NCI-H748 (cell line): ENCODE measurements around the gene C1QBP.
"Not testable (repeated sequence)": the region's sequence is repeated elsewhere in the genome, so short reads cannot be mapped to it uniquely, and the experiment has no call there.

Experiments used
- DNase-seq: peaks from one replicate; lab custom pipeline; 2025; ENCODE audit not compliant: unreplicated experiment; lab: John Stamatoyannopoulos, UW

Gene C1QBP

DNA sequence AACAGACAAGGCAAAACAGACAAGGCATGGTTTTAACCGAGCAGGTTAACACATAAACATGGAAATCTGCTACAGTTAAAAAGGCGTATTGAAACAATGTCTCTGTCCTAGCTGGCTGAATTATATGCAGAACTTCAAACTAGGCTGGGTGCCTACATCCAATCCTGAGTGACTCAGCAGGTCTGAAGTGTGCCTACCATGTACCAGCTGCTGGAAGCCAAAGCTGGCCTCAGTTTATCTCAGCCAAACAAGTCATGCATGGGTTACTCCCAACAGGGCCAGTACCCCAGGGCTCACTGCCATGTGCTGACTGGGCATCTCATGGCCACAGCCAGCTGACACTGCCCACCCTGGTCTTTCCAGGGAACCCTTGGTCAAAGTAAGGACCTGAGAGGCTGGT lies 4.0 kb downstream of the C1QBP start:
- DNase-seq = no peak

DNA sequence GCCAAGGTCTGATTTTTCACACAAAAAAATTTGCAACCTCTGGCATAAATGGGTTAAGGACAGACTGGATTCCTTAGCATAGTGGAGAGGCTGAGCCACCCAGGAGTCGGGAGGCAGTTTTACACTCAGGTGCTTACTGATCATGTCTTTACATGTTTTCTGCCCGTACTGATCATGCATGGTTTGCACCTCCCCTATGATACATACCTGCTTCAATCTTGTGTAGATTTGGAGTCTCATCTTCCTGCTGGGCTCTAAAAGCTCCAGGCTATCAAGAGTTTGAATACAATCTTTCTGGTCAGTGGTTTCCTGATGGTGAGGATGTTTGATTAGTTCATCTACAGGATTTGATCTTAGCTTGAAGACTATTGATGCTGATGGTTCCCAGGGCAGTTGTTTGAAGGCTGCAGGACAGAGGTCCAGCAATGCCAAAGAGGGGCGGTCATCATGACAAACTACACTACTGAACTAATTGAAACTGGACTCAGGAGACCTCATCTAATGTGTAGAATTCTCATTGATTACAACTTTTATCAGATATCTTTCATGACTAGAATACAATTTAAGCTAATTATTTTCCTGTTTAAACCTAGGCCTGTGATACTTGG lies 6.9 kb downstream of the C1QBP start:
- no peak for DNase-seq

DNA sequence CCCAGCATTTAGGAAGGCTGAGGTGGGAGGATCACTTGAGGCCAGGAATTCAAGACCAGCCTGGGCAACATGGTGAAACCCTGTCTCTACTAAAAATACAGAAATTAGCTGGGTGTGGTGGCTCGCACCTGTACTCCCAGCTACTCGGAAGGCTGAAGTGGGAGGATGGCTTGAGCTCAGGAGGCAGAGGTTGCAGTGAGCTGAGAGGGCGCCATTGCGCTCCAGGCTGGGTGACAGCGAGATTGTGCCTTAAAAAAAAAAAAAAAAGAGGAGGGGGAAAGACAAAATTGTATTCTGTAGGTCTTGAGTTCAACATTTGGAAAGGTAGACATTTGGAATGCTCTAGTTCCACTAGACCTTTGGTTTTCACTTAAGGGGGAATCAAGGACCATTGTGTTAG lies 7.7 kb downstream of the C1QBP start:
- DNase-seq = not testable (repeated sequence)

DNA sequence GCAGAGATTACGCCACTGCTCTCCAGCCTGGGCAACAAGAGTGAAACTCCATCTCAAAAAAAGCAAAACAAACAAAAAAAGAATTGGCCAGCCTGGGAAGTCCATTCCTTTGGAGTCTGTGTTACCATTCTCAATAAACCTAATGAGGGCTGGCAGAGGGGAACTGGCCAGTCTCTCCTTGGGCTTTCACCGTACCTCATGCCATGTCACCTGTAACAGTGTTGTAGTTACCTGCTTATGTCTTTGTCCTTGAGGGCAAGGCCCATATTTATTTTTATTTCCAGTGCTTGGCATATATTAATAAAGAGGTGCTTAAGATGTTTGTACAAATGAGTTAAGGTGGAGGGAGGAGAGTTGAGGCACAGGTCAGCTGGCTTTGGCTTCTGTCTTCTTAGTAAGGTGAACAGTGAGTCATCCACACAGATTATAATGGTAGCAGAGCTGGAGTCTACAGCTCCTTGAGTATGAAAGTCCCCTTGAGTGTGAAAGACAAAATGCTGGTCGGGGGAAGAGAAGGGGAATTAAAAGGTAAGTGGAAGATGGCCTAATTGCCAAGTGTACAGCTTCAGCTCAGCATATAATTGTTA lies 8.4 kb downstream of the C1QBP start:
- DNase-seq = no peak

DNA sequence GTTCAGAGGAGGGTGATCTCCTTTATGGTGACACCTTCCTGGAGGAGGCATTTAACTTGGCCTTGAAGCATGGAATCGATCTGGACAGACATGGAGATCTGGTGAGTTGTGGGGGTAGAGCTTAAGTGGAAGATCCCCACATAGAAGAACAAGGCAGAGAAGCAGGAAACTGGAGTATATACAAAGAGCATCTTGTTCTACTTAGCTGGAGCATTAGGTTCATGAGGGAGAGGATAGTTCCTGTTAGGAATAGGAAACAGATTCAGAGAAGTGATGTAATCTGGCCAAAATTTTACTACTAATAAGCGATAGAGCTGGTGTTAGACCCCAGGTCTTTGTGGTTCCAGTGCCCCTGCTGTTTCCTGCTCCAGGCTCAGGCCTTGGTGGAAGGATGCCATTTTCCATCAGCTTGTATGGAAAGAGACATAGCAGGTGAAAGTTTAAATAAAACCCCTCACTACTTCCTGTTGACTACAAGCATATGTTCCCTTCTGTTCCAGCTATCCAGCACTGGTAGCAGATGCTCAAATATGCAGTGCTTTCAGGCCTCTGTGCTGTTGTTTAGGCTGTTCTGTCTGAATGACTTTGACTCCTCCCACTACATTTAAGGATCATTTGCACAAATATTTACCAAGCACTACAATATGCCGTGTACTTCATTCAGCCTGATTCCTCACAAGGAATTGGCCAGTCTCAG lies 9.6 kb downstream of the C1QBP start:
- peak; percentile 56 for DNase-seq

DNA sequence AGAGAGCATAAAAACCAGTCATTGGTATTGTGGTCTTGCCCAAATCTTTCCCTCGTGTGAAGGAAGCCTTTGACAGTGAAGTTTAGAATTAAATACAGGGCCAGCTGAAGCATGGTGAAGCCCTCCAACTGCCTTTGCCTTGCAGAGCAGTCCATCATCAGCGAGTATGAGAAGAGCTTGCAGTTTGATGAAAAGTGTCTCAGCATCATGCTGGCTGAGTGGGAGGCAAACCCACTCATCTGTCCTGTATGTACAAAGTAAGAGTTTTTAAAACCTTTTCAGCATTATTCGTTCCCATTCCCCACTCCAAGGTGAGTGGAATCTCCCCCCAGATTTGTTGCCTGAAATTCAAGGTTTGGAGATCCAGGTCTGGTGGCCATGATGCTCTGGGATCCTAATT lies 13.1 kb downstream of the C1QBP start:
- no peak for DNase-seq

DNA sequence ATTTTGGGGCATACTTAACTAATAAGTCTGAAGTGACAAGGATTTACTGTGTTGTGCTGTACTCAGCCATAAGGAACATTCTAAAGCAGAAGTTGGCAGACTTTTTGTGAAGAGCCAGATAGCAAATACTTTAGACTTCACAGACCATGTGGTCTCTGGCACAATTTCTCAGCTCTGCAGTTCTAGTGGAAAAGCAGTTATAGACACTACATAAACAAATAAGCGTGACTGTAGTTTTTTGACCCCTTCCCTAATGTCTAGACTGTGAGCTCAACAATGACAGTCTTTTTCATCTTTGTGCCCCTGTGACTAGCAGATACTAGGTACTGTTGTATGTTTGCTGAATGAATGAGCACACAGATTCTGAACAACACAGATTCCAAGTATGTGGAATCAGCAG lies 14.0 kb downstream of the C1QBP start:
- no peak for DNase-seq

DNA sequence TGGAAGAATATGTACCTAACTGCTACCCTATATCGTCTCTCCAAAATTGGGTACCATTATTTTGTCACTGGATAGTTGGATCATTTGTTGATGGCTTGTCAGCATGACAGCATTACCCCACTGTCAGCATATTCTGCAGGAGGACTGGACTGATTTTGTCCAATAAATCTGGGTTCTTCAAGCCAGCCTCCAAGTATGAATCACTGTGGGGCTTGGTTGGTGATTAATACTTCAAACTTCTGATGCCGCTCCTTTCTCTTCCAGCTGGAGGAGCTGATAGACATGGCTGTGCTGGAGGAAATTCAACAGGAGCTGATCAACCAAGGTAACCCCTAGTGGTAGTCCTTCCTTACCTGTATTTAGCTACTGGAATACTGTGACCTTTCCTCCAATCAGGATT lies 16.4 kb downstream of the C1QBP start:
- no peak for DNase-seq

DNA sequence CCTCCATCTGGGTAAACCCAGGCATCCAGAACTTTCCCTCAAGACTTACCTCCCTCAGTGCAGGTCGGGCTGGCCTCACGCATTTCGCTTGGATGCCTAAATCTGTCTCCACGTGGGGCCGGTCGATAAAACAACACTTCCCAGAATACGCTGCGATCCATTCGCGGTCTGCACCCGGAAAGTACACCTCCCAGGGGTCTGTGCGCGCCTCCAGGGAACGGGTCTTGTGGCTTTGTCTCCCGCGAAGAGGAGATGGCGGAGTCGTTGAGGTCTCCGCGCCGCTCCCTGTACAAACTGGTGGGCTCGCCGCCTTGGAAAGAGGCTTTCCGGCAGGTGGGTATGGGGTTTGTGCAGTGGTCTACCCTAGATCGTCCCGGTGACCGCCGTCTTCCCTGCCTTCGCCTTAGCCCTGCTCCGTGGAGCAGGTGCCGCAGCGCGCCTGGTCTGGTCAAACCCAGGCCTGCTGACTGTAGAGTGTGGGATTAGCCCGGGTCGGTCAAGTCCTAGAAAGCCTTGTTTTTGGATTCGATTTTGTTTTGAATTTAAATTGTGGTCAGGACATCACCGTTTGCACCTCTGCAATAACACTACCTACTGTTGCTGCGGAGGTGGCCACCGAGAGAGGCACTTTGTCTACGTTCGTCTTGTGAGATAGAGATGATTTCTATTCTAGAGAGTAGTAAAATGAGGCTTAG lies 18.8 kb downstream of the C1QBP start, which contains the start of gene RPAIN:
Gene RPAIN, plus strand, starts transcription at position 224 of the 695 bp plus-strand sequence. Its CDS starts 29 bp downstream, at position 253.
- DNase-seq = peak; percentile 97

DNA sequence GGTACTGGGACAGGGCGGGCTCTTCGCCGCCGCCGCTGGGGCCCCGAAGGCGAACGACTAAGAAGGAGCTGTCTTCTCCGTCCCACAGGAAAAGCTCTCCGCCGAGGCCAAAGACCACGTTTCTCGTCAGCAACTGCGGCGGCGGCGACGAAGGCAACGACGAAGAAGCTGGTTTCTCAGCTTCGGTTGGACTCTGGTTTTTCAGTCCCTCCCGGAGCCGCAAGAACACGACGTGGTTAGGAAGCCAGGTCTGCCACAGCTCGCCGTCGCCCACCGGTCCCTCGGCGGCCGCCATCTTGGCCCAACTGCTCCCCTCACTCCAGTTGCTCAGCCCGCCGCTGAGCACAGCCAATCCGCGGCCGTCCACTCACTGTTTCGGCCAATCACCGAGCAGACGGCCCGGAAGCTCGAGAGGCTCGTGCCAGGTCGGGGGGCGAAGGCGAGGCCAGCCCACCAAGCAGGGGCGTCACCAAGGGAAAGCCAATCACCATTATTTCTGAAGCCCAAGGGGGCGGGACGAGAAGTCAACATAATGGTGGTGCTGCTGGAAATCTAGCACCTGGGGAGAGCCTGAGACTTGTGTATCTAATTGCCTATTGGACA lies 19.5 kb downstream of the C1QBP start, which contains the start of gene NUP88:
Gene NUP88, minus strand, starts transcription at position 307 of the 603 bp plus-strand sequence. Its CDS starts 12 bp downstream, at position 295.
- DNase-seq = peak; percentile 99

DNA sequence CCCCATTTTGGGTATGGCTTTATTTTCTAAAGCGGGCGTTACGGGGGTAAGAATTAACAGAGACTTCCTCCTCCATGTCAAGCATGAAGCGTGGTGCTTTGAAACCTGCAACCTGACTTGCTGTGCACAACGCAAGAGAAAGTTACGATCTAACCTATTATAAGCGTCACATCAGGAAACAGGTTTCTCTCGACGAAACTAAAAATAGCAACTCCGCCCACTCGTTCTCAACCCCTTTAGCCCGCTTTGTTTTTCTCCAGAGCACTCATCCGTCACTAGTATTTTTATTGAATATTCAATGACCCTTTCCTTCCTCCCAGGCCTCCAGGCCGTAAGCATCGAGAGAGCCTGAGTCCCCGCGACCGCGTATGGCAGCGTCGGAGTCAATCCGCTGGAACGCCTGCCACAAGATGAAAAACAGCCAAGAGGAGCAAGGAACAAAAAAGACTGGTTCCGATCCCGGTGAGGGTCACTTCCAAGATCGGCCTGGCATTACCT lies 20.0 kb downstream of the C1QBP start:
- DNase-seq = peak; percentile 65

DNA sequence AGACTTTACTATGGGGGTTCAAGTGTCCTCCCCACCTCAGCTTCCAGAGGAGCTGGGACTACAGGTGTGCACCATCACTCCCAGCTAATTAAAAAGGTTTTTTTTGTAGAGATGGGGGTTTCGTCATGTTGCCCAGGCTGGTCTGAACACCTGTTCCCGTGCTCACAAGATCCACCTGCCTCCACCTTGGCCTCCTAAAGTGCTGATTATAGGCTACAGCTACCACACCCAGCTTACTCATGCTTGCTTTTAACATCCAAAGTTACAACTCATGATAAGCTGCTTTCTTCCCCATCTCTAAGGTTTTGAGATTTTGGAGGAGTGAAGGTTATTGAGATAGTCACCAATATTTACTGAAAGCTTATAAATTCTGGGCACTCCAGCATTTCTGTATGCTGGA lies 22.1 kb downstream of the C1QBP start:
- no peak for DNase-seq

DNA sequence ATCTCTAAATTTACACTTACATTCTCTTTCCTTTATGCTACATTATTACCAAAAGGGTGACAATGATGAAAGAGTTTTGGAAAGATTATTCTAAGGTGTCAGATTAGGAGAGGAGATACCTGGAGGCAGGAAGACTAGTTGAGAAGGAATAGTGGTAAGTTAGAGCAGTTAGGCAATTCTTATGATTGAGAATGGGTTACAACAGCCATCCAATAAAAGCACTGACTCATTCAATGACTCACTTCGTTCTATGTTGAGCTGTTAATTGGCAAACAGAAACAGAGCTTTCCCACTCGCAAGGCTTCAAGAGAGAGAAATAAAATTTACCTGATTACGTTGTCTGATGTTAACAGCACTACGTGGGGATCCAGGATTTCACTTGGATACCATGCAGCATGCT lies 25.3 kb downstream of the C1QBP start:
- no peak for DNase-seq

DNA sequence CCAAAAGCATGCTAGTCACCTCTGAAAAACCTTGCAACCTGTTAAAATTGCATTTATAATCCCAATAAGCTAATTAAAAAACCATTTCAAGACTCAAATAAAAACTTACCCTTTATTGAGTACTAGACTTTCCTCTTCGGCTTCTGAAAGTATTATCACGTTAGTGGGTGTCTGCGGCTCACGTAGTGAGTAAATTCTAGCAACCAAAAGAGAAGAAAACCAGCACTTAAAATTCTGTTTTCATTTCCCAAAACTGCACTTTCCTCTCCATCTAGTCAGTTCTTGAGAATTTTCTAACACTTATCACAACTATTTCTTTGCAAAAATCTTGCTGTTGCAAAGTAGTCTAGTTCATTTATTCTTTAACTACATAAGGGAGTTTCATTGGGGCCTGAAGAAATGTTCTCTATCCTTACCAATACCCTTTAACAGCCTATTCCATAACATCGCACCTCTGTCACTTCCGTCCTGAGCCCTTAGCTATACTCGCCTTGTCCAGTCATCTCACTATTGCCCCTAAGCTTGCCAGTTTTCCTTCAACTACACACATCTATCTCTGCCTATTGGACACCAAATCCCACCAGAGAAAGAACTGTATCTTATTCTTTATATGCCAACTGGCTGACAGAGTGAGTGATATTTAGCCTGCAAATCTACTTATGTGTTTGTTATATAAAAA lies 28.2 kb downstream of the C1QBP start:
- no peak for DNase-seq

DNA sequence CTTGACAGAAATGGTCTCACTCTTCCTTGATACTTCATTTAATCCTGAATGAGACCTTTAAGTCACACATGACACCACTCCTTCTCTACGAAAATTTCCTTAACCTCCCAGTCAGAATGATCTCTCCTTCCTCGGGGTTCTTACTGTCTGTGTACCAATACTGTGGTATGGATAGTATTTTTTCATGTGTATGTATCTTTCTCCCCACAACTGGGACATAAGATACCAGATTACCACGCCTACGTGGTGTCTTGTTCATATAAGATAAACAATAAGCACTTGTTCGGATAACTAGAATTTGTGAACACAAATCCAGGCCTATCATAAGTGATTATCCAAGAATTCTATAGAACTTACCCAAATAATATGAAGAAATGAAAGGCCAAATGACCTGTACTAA lies 30.8 kb downstream of the C1QBP start:
- DNase-seq = no peak

DNA sequence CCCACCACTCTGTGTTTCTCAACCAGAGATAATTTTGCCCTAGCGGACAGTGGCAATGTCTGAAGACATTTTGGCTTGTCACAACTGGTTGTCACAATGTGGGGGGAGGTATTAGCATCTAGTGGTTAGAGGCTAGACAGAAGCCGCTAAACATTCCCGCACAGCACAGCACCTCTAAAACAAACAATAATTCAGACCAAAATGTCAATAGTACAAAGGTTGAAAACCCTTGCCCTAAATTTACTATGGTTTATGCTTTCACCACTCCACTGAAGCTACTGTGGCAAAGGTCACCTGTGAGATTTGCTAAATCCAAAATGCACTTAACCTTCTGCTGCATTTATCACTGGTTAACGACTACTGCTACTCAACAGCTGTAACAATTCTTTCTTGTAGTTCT lies 33.6 kb downstream of the C1QBP start:
- DNase-seq = no peak

DNA sequence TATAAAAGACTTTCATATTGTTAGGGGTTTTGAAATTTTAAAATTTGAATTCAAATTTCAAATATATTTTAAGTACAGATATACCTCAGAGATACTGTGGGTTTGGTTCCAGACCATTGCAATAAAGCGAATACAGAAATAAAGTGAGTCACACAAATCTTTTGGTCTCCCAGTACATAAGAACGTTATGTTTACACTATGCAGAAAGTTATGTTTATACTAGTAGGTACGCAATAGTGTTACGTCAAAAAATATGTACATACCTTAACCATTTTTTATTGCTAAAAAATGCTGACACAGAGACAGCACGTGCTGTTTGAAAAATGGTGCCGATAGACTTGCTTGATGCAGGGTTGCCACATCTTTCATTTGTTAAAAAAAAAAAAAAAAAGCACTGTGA lies 39.2 kb downstream of the C1QBP start:
- no peak for DNase-seq

DNA sequence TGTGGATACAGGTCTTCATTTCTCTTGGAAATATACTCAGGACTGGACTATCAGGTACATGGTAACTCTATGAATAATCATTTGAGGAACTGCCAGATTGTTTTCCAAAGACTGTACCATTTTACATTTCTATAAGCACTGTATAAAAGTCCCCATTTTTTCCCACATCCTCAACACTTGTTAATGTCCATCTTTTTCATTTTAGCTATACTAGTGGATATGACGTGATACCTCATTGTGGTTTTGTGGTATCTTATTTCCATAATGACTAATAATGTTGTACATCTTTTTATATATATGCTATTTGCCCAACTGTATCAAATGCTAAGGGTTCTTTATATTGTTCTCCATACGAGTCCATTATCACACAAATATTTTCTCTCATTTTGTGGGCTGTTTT lies 42.3 kb downstream of the C1QBP start:
- no peak for DNase-seq

DNA sequence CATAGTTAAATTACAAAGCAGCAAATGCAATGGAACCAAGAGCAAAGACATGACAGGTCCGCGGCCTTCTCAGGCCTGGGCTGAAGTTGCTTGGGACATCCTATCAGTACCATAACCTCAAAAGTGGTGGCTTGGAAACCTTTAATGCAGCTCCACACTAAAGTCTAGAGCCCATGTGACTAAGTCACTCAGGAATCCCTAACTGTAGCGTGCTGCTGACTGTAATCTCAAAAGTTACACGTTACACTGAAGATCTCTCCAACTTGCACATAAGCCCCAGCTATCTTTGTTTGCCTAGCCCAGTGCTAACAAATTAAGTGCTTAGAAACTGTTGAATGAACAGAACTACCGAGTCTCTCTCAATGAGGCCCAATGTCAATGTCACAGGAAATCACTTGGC lies 47.3 kb downstream of the C1QBP start:
- no peak for DNase-seq
